Measurements from ENCODE around the gene COIL. TPM values are rescaled to one million over a fixed set of nuclear protein-coding genes. Genes with fewer than 3 reads are reported as not detected.
A peak's percentile ranks its signal among the peaks of the same experiment; 100 is the strongest.

Gene COIL
- total and polyA plus RNA-seq, 2 of the 13 experiments (the other 11 are each of a cell fraction or from before 2014, with no cell fraction given) = 8.1 to 29.4 TPM

DNA sequence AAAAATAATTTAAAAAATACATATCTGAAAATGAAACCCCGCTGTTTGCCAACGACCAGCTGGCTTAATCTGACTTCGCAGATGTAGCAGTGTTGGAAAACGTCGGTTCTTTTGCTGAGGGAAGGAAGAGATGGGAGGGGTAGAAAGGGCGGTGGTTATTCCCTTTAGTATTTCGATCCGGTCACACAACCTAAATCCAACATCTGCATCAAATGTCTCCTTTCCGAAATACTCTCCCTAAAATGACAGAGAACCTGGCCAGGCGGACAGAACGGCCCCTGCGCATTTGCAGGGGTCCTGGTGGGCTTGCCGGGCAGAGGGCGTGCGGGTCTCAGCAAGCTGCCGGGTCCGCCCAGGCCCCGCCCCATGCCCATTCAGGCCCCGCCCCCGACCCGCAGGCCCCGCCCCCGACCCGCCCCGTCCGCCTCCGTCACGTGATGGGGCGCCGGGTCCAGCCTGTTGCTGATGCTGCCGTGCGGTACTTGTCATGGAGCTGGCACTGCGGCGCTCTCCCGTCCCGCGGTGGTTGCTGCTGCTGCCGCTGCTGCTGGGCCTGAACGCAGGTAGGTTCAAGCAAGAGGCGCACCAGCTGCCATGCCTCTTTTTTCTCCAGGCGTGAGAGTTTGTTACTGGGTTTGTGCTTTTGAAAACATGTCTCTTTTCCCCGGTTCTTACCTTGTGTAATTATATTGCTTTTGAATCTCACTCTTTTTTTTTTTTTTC lies 17.0 kb upstream of the COIL start, which contains the start of gene SCPEP1 (continued):
- TF ChIP-seq ZBTB3 (CRISPR knock-in tag; IDR thresholded peaks at IDR 0.05; ENCODE audit: borderline replicate concordance, low read depth) = no peak
- TF ChIP-seq PCBP1 (IDR thresholded peaks at IDR 0.05; ENCODE audit: borderline replicate concordance, low read depth, low read length) = no peak
- no peak for TF ChIP-seq ZNF839 (CRISPR knock-in tag; IDR thresholded peaks at IDR 0.05; ENCODE audit: borderline replicate concordance)
- TF ChIP-seq ZSCAN30 (CRISPR knock-in tag; IDR thresholded peaks at IDR 0.05) = no peak
- TF ChIP-seq, protein P1, sequence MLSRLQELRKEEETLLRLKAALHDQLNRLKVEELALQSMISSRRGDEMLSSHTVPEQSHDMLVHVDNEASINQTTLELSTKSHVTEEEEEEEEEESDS (CRISPR knock-in tag; IDR thresholded peaks at IDR 0.05; ENCODE audit: borderline replicate concordance) = no peak
- no peak for TF ChIP-seq ZNF775 (CRISPR knock-in tag; IDR thresholded peaks at IDR 0.05; ENCODE audit: borderline replicate concordance)
- TF ChIP-seq KDM5A (IDR thresholded peaks at IDR 0.05; ENCODE audit: borderline replicate concordance, low read length) = peak; percentile 42; the same call in 1 of the 2 replicates
- TF ChIP-seq TFE3 (CRISPR knock-in tag; IDR thresholded peaks at IDR 0.05) = peak; percentile 46; the same call in 1 of the 2 replicates
- peak; percentile 89 for TF ChIP-seq BHLHE40 (IDR thresholded peaks at IDR 0.05; ENCODE audit: low read length)
- TF ChIP-seq TARDBP (CRISPR knock-in tag; IDR thresholded peaks at IDR 0.05) = no peak
- no peak for TF ChIP-seq ZKSCAN5 (CRISPR knock-in tag; IDR thresholded peaks at IDR 0.05)
- TF ChIP-seq THYN1 (CRISPR knock-in tag; IDR thresholded peaks at IDR 0.05; ENCODE audit: borderline replicate concordance, low read depth) = no peak
- TF ChIP-seq, protein P2, sequence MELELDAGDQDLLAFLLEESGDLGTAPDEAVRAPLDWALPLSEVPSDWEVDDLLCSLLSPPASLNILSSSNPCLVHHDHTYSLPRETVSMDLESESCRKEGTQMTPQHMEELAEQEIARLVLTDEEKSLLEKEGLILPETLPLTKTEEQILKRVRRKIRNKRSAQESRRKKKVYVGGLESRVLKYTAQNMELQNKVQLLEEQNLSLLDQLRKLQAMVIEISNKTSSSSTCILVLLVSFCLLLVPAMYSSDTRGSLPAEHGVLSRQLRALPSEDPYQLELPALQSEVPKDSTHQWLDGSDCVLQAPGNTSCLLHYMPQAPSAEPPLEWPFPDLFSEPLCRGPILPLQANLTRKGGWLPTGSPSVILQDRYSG (CRISPR knock-in tag; IDR thresholded peaks at IDR 0.05) = no peak
- no peak for TF ChIP-seq ZNF468 (CRISPR knock-in tag; IDR thresholded peaks at IDR 0.05)
- TF ChIP-seq ZNF629 (CRISPR knock-in tag; conservative IDR thresholded peaks at IDR 0.05) = no peak
- peak; percentile 49; the same call in 1 of the 2 replicates for TF ChIP-seq MYC (CRISPR knock-in tag; IDR thresholded peaks at IDR 0.05; ENCODE audit: borderline replicate concordance)
- TF ChIP-seq NR1H2 (CRISPR knock-in tag; IDR thresholded peaks at IDR 0.05; ENCODE audit: borderline replicate concordance, low read depth) = no peak
- peak; percentile 53; the same call in 1 of the 2 replicates for TF ChIP-seq GATAD2A (CRISPR knock-in tag; IDR thresholded peaks at IDR 0.05)
- no peak for TF ChIP-seq ETV6 (CRISPR knock-in tag; conservative IDR thresholded peaks at IDR 0.05)
- TF ChIP-seq ARID5B (CRISPR knock-in tag; IDR thresholded peaks at IDR 0.05) = peak; percentile 38; the same call in 1 of the 2 replicates
- peak; percentile 74; the same call in 1 of the 2 replicates for TF ChIP-seq FOXC1 (CRISPR knock-in tag; IDR thresholded peaks at IDR 0.05; ENCODE audit: borderline replicate concordance)
- TF ChIP-seq TRIM24 (CRISPR knock-in tag; IDR thresholded peaks at IDR 0.05) = no peak
